IPS DF 6.9 (cell line): ENCODE results near the gene THEMIS.
"Not testable (repeated sequence)": the region's sequence is repeated elsewhere in the genome, so short reads cannot be mapped to it uniquely, and the experiment has no call there.

ENCODE experiments used
- DNase-seq: peaks from one replicate; pipeline ENCODE4 v3.0.0-alpha.2; 2013; ENCODE audit warnings: low read depth, low spot score
- H3K27ac ChIP-seq: one replicate; pipeline ENCODE4 v1.5.1; 2013; ENCODE audit warnings: low read length, control low read depth
- H3K27me3 ChIP-seq: 2 replicates; pipeline ENCODE4 v1.6.1; 2013; ENCODE audit warnings: mild to moderate bottlenecking, low read length; ENCODE audit not compliant: control insufficient read depth, insufficient read depth
- H3K36me3 ChIP-seq: 2 replicates; pipeline ENCODE4 v1.6.1; 2013; ENCODE audit warnings: low read length; ENCODE audit not compliant: control insufficient read depth, insufficient read depth
- H3K4me1 ChIP-seq: 2 replicates; pipeline ENCODE4 v1.6.1; 2013; ENCODE audit warnings: low read length; ENCODE audit not compliant: control insufficient read depth, insufficient read depth
- H3K4me3 ChIP-seq: 2 replicates; pipeline ENCODE4 v1.5.1; 2013; ENCODE audit warnings: mild to moderate bottlenecking, low read length
- H3K9me3 ChIP-seq: 2 replicates; pipeline ENCODE4 v1.6.1; 2013; ENCODE audit warnings: low read length, inconsistent platforms; ENCODE audit not compliant: control insufficient read depth, insufficient read depth
- WGBS: extraction: QIAGEN DNeasy Blood & Tissue Kit; methylation state at CpG from one replicate; pipeline ENCODE4 v1.1.7; 2013; ENCODE audit warnings: mixed read lengths, missing lambda C conversion rate; ENCODE audit not compliant: insufficient read length, insufficient coverage; 5-methylcytosine and 5-hydroxymethylcytosine counted together

The THEMIS gene

DNA sequence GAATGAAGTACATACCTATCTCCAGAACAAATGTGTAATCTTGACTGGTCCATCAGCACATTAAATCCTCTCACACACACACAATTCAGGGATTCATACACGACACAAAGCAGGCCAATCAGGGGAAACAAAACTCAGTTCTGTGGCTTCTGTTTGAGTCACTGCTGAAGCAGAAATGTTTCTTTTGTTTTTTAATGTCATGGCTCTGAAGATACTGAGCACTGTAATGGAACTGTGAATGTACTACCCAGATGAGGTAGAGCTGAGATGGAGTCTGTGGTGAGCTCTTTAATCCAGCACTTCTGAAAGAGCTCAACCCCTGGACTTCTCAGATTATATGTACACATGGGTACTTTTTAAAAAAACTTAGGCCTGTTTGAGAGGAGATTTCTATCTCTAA is 116.4 kb downstream of the THEMIS start:
- H3K27me3 ChIP-seq = no peaks in the 10 kb centered on the region
- H3K4me3 ChIP-seq = no peak overlapping the region
- peaks cover 2% of the 10 kb centered on the region; the same call in 1 of the 2 replicates for H3K4me1 ChIP-seq
- H3K36me3 ChIP-seq = no peaks in the 10 kb centered on the region
- H3K27ac ChIP-seq = no peak overlapping the region
- no CpG with 5 or more reads among the region's 1 CpG for WGBS
- no peak for DNase-seq
- no peaks in the 10 kb centered on the region for H3K9me3 ChIP-seq

DNA sequence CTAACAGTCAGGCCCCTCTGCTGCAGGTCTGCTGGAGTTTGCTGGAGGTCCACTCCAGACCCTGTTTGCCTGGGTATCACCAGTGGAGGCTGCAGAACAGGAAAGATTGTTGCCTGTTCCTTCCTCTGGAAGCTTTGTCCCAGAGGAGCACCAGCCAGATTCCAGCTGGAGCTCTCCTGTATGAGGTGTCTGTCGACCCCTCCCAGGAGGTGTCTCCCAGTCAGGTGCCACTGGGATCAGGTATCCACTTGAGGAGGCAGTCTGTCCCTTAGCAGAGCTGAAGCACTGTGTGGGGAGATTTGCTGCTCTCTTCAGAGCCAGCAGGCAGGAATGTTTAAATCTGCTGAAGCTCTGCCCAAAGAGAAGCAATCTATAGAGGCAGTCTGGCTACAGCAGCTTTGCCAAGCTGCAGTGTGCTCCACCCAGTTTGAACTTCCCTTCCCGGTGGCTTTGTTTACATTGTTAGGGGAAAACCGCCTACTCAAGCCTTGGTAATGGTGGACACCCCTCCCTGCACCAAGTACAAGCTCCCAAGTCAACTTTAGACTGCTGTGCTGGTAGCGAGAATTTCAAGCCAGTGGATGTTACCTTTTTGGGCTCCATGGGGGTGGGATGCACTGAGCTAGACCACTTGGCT is 119.1 kb downstream of the THEMIS start:
- no CpG with 5 or more reads among the region's 4 CpGs for WGBS

DNA sequence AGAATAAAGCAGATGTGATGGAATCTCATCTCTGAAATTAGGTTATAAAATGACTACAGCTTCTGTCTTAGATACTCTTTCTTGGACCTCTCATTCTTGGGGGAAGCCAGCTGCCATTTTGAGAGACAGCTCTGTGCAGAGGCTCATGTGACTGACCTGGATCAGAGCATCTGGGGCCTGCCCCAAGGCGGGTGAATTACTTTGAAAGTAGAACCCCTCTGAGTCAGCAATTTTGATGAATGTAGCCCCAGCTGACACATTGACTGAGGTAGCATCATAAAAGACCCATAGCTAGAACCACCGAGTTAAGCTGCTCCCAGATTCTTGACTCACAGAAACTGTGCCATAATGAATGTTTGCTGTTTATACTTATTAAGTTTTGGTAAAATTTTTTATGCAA is 124.5 kb downstream of the THEMIS start:
- no peak overlapping the region for H3K27ac ChIP-seq

More for the DNA sequence above, 119.1 kb downstream of the THEMIS start:
- H3K36me3 ChIP-seq, H3K27me3 ChIP-seq, H3K4me1 ChIP-seq, H3K27ac ChIP-seq, H3K4me3 ChIP-seq, H3K9me3 ChIP-seq, DNase-seq: not testable (repeated sequence)

DNA sequence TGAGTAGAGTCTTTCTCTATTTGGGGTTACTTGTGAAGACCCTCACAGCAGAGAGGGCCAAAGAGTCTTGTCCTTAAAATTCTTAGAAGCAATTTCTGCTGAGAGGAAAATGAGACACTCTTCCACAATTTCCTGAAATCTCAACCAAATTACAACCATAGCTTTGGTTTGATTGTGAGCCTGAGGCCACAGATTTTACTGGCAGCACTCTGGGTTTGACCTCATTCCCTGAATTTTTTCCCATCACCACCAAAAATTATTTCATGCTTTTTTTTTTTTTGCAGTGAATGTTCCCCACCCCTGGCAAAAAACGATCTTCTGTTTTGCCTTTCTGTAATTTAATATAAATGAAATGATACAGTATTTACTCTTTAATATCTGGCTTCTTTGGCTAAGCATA is 125.5 kb downstream of the THEMIS start:
- no peak overlapping the region for H3K4me3 ChIP-seq
- H3K36me3 ChIP-seq = no peaks in the 10 kb centered on the region
- no peak overlapping the region for H3K27ac ChIP-seq
- no peak for DNase-seq
- H3K4me1 ChIP-seq = no peaks in the 10 kb centered on the region
- no peaks in the 10 kb centered on the region for H3K27me3 ChIP-seq
- WGBS = no CpG with 5 or more reads among the region's 1 CpG
- no peaks in the 10 kb centered on the region for H3K9me3 ChIP-seq

More for the DNA sequence above, 124.5 kb downstream of the THEMIS start:
- Histone ChIP-seq H3K27me3 (no peaks in the 10 kb centered on the region), H3K9me3 (no peaks in the 10 kb centered on the region), H3K4me1 (no peaks in the 10 kb centered on the region), H3K4me3 (no peak overlapping the region), H3K36me3 (no peaks in the 10 kb centered on the region)
- no peak for DNase-seq
- no CpG with 5 or more reads among the region's 2 CpGs for WGBS

DNA sequence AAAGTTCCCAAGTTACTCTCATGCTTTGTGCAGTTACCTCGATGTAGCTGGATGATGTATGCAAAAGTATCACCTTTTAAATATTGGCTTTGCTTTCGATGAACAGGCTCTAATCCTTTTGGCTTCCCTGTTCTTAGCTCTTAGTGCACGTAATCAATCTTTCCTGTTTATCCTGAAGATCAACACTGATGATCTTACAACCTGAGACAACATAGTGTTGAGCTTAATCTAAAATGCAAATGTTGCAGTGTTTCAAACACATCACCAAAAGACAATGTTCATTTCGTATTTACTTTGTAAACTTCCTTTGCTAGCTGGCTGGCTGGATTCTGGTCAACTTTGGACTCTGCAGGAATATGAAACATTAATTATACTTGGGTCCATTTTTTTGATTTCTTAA is 132.1 kb downstream of the THEMIS start:
- Histone ChIP-seq H3K9me3 (no peaks in the 10 kb centered on the region), H3K4me3 (no peak overlapping the region), H3K4me1 (no peaks in the 10 kb centered on the region), H3K27ac (no peak overlapping the region), H3K36me3 (no peaks in the 10 kb centered on the region), H3K27me3 (no peaks in the 10 kb centered on the region)
- DNase-seq = no peak
- no CpG with 5 or more reads among the region's 4 CpGs for WGBS

DNA sequence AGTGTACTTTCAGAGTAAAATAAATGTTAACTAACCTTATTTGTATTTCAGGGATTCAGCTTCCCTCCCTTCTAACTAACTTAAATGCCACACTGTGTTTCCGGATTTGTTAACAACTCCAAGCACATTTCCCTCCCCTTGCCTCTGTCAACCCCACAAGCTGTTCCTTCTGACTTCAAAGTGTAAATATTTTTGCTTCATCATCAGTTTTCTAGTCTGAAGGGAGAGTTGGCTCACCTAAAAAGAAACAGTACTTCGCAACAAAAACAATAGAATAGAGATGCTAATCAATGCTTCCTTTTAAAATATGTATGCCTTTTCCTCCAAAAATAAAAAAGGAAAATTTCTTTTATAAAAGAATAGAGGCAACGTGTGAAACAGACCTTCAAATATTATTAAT is 132.6 kb downstream of the THEMIS start:
- H3K4me1 ChIP-seq = no peaks in the 10 kb centered on the region
- no peak for DNase-seq
- WGBS = no CpG with 5 or more reads among the region's 3 CpGs
- H3K9me3 ChIP-seq = no peaks in the 10 kb centered on the region
- H3K27ac ChIP-seq = no peak overlapping the region
- no peaks in the 10 kb centered on the region for H3K27me3 ChIP-seq
- H3K36me3 ChIP-seq = no peaks in the 10 kb centered on the region
- no peak overlapping the region for H3K4me3 ChIP-seq

DNA sequence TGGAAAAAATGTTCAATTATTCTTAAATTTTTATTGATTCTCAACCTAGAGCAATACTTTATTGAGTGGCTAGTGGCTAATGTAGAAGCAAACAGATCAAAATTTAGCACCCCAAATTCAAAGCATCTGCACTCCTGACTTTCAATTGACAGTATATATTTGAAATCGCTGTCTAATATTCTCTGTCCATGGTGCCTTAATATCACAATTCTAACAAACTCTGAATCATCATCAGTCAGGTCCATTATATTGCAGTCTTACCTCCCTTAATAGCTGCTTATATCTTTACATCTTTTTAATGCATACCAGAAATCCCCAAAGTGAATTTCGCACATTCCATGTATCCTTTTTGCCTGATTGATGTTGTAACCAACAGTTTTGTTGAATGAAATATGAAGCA is 134.9 kb downstream of the THEMIS start:
- Histone ChIP-seq H3K9me3 (no peaks in the 10 kb centered on the region), H3K4me1 (no peaks in the 10 kb centered on the region), H3K27ac (no peak overlapping the region), H3K36me3 (no peaks in the 10 kb centered on the region), H3K4me3 (no peak overlapping the region), H3K27me3 (no peaks in the 10 kb centered on the region)
- DNase-seq = no peak
- WGBS = no CpG with 5 or more reads among the region's 2 CpGs

DNA sequence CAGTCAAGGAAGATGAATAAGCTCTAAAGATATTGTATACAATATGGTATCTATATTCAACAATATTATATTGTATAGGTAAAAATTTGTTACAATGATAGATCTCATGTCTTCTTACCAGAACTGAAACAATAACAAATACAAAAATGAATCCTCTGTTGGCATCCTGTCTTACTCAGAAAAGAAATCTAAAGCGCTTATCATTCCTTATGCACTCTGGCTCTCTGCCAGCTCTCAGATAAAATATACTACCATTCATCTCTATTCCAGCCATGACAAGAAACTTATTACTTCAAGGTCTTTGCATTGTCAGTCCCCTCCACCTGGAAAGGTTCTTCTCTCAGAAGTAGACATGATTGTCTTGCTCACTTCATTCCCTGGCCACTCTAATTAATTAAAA is 138.6 kb downstream of the THEMIS start:
- DNase-seq = no peak
- H3K27ac ChIP-seq = no peak overlapping the region
- H3K36me3 ChIP-seq = no peaks in the 10 kb centered on the region
- no peaks in the 10 kb centered on the region for H3K4me1 ChIP-seq
- H3K9me3 ChIP-seq = no peaks in the 10 kb centered on the region
- no CpG with 5 or more reads among the region's 1 CpG for whole genome bisulfite sequencing
- H3K4me3 ChIP-seq = no peak overlapping the region
- no peaks in the 10 kb centered on the region for H3K27me3 ChIP-seq

DNA sequence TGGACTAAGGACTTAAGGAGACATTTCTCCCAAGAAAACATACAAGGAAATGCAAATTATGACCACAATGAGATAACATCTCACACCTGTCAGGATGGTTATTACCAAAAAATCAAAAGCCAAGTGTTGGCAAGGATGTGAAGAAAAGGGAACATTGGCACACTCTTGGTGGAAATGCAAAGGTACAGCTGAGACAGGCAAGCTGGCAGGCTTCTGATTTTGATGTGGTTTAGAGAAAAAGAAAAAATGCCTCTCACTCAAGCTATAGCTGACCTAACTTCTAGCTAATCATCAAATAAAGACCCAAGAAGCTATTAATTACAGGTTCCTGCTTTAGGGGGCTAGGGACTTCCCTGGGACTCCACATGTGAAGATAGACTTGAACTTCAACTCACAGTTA is 139.8 kb downstream of the THEMIS start:
- H3K4me3 ChIP-seq = no peak overlapping the region
- no peaks in the 10 kb centered on the region for H3K9me3 ChIP-seq
- H3K36me3 ChIP-seq = no peaks in the 10 kb centered on the region
- H3K4me1 ChIP-seq = no peaks in the 10 kb centered on the region
- no peaks in the 10 kb centered on the region for H3K27me3 ChIP-seq
- no peak for DNase-seq
- no peak overlapping the region for H3K27ac ChIP-seq

DNA sequence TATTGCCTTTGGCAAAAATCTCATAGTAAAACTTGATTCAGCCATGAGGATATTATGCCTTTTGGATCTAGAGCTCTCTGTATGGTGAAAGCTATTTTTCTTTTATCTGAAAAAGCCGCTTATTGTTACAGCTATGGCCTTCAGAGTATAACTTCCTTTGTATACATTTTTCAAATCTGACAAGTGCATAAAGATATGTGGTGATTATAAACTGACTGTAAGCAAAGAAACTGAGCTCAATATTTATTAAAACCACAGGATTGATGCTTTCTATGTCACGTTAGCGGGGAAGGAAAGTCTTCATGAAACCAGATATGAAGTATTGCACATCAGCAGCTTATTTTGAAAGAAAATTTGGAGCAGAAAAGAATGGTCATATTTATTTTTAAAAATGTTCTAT is 151.8 kb downstream of the THEMIS start:
- Histone ChIP-seq H3K27ac (no peak overlapping the region), H3K36me3 (no peaks in the 10 kb centered on the region), H3K4me3 (no peak overlapping the region), H3K9me3 (no peaks in the 10 kb centered on the region), H3K4me1 (no peaks in the 10 kb centered on the region), H3K27me3 (no peaks in the 10 kb centered on the region)
- DNase-seq = no peak
- WGBS = no CpG with 5 or more reads among the region's 3 CpGs

DNA sequence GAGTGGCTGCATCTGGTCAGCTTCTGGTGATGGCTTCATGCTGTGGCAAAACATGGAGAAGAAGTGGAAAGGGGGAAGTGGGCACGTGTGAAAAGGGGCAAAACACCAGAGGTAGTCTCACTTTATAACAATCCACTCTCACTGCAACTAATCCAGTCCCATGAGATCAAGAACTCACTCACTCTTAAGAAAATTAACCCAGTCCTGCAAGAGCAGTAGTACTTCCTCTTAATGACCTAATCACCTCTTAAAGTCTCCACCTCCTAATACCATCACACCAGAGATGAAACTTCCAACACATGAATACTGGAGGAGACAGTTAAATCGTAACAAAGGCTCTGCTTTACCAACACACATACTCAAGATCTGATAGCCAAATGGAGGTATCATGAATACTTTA is 152.6 kb downstream of the THEMIS start:
- Histone ChIP-seq H3K27ac (no peak overlapping the region), H3K4me1 (no peaks in the 10 kb centered on the region), H3K9me3 (no peaks in the 10 kb centered on the region), H3K4me3 (no peak overlapping the region), H3K27me3 (no peaks in the 10 kb centered on the region), H3K36me3 (no peaks in the 10 kb centered on the region)
- DNase-seq = no peak
- no CpG with 5 or more reads among the region's 2 CpGs for WGBS
